ENCODE measurements around the gene PABPN1L.

The PABPN1L gene

DNA sequence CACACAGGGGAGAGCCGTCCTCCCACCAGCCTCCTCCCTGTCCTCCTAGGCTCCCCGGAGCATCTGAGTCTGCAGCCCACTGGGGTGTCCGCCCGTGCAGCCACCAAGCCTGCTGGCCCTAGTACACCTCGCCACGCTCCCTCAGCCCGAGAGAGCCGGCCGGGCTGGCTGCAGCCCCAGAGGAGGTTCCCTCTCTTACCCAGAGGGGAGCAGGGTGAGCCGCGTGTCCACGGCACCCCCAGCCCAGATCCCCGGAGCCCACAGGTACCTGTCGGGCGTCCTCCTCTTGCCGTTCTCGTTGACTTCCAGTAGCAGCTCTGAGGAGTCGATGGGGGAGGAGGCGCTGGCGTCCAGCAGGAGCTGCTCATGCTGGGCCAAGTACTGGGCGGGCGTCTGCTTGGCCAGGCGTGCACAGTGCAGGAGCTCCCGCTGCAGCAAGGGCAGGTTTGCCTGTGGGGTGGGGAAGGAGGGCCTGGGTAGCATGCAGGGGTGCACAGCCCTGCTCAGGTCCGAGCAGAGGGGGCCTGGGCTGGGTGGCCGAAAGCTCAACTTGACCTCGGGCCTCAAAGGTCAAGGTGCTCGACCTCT lies 19.3 kb upstream of the PABPN1L start:
- Histone ChIP-seq H3K4me3 (IDR thresholded peaks at IDR 0.05; ENCODE audit: insufficient read depth, low read depth, low read length) (no peak overlapping the region), H3K4me2 (no peak overlapping the region), H3K36me3 (ENCODE audit: insufficient read depth) (no peaks in the 10 kb centered on the region), H2AFZ (ENCODE audit: low read depth) (no peak overlapping the region), H4K20me1 (ENCODE audit: insufficient read depth) (no peaks in the 10 kb centered on the region), H3K79me2 (ENCODE audit: insufficient read depth, low read depth) (no peaks in the 10 kb centered on the region), H3K27me3 (ENCODE audit: insufficient read depth, low read depth) (peaks cover 39% of the 10 kb centered on the region), H3K27ac (no peak overlapping the region), H3K9ac (no peak overlapping the region), H3K4me1 (ENCODE audit: low read depth, poor library complexity, severe bottlenecking) (no peaks in the 10 kb centered on the region)
- TF ChIP-seq, protein P1, sequence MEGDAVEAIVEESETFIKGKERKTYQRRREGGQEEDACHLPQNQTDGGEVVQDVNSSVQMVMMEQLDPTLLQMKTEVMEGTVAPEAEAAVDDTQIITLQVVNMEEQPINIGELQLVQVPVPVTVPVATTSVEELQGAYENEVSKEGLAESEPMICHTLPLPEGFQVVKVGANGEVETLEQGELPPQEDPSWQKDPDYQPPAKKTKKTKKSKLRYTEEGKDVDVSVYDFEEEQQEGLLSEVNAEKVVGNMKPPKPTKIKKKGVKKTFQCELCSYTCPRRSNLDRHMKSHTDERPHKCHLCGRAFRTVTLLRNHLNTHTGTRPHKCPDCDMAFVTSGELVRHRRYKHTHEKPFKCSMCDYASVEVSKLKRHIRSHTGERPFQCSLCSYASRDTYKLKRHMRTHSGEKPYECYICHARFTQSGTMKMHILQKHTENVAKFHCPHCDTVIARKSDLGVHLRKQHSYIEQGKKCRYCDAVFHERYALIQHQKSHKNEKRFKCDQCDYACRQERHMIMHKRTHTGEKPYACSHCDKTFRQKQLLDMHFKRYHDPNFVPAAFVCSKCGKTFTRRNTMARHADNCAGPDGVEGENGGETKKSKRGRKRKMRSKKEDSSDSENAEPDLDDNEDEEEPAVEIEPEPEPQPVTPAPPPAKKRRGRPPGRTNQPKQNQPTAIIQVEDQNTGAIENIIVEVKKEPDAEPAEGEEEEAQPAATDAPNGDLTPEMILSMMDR (conservative IDR thresholded peaks at IDR 0.05; ENCODE audit: low read depth, low read length): no peak

DNA sequence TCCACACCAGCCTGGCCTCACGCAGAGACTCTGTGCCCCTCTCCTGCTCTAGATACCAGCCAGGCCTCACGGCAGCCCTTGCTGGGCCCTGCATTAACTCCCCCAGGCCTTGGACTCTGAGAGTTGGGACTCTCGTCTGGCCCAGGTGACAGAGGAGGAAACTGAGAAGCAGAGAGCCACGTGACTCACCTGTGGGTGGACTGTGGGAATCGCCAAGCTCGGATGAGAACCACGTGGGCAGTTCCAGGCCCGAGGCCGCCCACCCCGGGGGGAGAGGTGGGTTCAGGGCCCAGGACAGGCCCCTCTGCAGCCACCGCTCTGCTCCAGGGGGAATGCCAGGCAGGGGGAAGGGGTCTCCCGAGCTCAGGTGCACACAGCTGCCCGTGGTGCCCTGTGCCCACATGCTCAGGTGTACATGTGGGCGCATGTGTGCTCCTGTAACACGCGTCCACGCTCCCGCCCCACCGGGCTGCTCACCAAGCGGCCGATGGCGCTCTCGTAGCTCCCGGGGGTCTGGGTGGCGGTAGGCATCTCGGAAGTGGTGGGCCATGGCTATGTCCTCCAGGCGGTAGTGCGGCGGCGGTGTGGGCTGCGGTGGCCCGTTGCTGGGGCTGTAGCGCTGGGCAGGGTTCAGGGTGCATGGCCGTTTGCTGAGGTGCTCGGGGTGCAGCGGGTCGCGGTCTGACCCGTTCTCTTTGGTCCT lies 18.3 kb upstream of the PABPN1L start:
- Histone ChIP-seq H3K9ac (no peak overlapping the region), H3K4me3 (IDR thresholded peaks at IDR 0.05; ENCODE audit: insufficient read depth, low read depth, low read length) (no peak overlapping the region), H3K4me2 (no peak overlapping the region), H2AFZ (ENCODE audit: low read depth) (no peak overlapping the region), H3K4me1 (ENCODE audit: low read depth, poor library complexity, severe bottlenecking) (no peaks in the 10 kb centered on the region), H3K79me2 (ENCODE audit: insufficient read depth, low read depth) (no peaks in the 10 kb centered on the region), H3K36me3 (ENCODE audit: insufficient read depth) (no peaks in the 10 kb centered on the region), H4K20me1 (ENCODE audit: insufficient read depth) (no peaks in the 10 kb centered on the region), H3K27ac (no peak overlapping the region), H3K27me3 (ENCODE audit: insufficient read depth, low read depth) (peaks cover 34% of the 10 kb centered on the region)
- TF ChIP-seq, protein P1 (conservative IDR thresholded peaks at IDR 0.05; ENCODE audit: low read depth, low read length): no peak

DNA sequence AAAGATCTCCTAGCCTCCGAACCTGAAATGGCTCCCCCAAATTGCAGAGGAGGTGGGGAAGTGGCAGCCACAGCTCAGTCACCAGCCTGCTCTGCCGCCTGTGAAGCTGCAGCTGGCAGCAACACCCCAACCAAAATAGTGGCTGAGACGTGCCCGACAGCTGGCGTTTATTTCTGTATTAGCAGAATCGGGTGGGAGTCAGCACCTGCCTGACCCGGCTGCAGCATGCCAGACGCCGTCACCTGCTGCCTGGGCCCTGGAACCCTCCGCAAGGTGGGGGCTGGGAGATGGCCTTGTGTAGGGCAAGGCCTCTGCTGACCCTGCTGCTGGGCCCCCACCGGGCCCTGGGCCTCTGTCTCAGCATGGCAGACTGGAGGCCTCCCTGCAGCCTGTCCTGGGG lies 17.5 kb upstream of the PABPN1L start:
- Histone ChIP-seq H3K4me1 (ENCODE audit: low read depth, poor library complexity, severe bottlenecking) (no peaks in the 10 kb centered on the region), H4K20me1 (ENCODE audit: insufficient read depth) (no peaks in the 10 kb centered on the region), H3K27ac (no peak overlapping the region), H3K36me3 (ENCODE audit: insufficient read depth) (no peaks in the 10 kb centered on the region), H3K4me2 (no peak overlapping the region), H3K27me3 (ENCODE audit: insufficient read depth, low read depth) (peaks cover 34% of the 10 kb centered on the region), H3K79me2 (ENCODE audit: insufficient read depth, low read depth) (no peaks in the 10 kb centered on the region), H2AFZ (ENCODE audit: low read depth) (no peak overlapping the region), H3K4me3 (IDR thresholded peaks at IDR 0.05; ENCODE audit: insufficient read depth, low read depth, low read length) (no peak overlapping the region), H3K9ac (no peak overlapping the region)
- TF ChIP-seq, protein P1 (conservative IDR thresholded peaks at IDR 0.05; ENCODE audit: low read depth, low read length): no peak

DNA sequence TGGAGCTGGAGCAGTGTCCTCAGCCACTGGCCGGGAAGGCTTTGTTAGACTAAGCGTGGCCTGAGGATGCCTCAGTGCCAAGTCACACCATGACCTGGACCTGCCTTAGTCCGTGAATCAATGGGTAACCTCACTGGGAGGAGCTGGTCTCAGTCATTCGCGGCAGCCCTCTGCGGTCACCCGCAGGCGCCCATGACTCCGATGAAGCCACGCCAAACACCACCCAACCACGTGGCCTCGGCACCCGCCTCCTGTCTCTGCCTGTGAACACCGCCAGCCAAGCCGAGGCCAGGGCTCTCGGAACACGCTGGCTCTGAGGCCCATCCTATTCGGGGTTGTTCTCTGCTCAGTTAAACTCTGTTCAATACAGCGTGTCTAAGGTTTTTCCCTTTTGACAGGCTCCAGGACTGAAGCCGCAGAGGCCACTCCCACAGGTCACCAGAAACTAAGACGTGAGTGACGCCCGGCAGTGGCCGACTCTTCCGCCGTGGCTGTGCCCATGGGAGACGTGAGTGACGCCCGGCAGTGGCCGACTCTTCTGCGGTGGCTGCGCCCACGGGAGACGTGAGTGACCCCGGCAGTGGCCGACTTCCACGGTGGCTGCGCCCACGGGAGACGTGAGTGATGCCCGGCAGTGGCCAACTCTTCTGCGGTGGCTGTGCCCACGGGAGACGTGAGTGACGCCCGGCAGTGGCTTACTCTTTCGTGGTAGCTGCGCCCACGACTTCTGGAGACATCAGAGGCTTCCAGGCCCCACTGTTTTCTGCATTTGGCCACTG lies 16.8 kb upstream of the PABPN1L start:
- Histone ChIP-seq H3K4me3 (IDR thresholded peaks at IDR 0.05; ENCODE audit: insufficient read depth, low read depth, low read length) (no peak overlapping the region), H3K4me2 (no peak overlapping the region), H3K27me3 (ENCODE audit: insufficient read depth, low read depth) (peaks cover 41% of the 10 kb centered on the region), H3K79me2 (ENCODE audit: insufficient read depth, low read depth) (no peaks in the 10 kb centered on the region), H3K36me3 (ENCODE audit: insufficient read depth) (no peaks in the 10 kb centered on the region), H2AFZ (ENCODE audit: low read depth) (no peak overlapping the region), H3K27ac (no peak overlapping the region), H3K4me1 (ENCODE audit: low read depth, poor library complexity, severe bottlenecking) (no peaks in the 10 kb centered on the region), H4K20me1 (ENCODE audit: insufficient read depth) (no peaks in the 10 kb centered on the region), H3K9ac (no peak overlapping the region)
- TF ChIP-seq, protein P1 (conservative IDR thresholded peaks at IDR 0.05; ENCODE audit: low read depth, low read length): no peak

All from KMS-11 (cell line).